Epithelial cell of proximal tubule (primary cell): ENCODE measurements around the gene MRC2. TPM values are rescaled to one million over a fixed set of nuclear protein-coding genes. Genes with fewer than 3 reads are reported as not detected.

Experiments
- DNase-seq: peaks from one replicate; pipeline ENCODE4 v3.0.0-alpha.2; 2011; ENCODE audit warnings: low read depth
- H3K4me3 ChIP-seq: 2 replicates; pipeline ENCODE4 v1.5.1; 2011; ENCODE audit warnings: low read depth, mild to moderate bottlenecking, low read length
- total RNA-seq: library from RNA; depleted of rRNA; stranded (reverse); fragments of >200 nt; gene quantifications from 2 replicates; pipeline ENCODE4 v1.2.3, GENCODE V29; 2015
- TF ChIP-seq, protein P1 (sequence below): conservative IDR thresholded peaks from 2 replicates; pipeline ENCODE4 v1.5.1; 2012; ENCODE audit warnings: low read depth, mild to moderate bottlenecking, low read length

The MRC2 gene
- total RNA-seq, 1 donor from 2014 or later = 50.4 TPM

DNA sequence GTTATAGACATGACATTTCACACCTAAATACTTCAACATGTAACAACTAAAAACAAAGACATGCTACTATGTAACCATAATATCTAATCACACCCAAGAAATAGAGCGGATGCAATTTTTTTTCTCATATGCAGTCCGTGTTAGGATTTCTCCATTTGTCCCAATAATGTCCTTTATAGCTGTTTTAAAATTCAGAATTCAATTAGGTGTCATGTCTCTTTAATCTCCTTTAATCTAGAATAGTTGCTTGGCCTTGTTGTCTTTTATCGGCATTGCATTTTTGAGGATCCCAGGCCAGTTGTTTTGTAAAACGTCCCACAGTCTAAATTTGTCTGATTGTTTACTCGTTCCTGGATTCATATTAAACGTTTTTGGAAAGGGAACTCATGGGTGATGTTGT is 14.5 kb downstream of the MRC2 start:
- no peak for DNase-seq
- H3K4me3 ChIP-seq = no peak overlapping the region
- TF ChIP-seq, protein P1, sequence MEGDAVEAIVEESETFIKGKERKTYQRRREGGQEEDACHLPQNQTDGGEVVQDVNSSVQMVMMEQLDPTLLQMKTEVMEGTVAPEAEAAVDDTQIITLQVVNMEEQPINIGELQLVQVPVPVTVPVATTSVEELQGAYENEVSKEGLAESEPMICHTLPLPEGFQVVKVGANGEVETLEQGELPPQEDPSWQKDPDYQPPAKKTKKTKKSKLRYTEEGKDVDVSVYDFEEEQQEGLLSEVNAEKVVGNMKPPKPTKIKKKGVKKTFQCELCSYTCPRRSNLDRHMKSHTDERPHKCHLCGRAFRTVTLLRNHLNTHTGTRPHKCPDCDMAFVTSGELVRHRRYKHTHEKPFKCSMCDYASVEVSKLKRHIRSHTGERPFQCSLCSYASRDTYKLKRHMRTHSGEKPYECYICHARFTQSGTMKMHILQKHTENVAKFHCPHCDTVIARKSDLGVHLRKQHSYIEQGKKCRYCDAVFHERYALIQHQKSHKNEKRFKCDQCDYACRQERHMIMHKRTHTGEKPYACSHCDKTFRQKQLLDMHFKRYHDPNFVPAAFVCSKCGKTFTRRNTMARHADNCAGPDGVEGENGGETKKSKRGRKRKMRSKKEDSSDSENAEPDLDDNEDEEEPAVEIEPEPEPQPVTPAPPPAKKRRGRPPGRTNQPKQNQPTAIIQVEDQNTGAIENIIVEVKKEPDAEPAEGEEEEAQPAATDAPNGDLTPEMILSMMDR = no peak

DNA sequence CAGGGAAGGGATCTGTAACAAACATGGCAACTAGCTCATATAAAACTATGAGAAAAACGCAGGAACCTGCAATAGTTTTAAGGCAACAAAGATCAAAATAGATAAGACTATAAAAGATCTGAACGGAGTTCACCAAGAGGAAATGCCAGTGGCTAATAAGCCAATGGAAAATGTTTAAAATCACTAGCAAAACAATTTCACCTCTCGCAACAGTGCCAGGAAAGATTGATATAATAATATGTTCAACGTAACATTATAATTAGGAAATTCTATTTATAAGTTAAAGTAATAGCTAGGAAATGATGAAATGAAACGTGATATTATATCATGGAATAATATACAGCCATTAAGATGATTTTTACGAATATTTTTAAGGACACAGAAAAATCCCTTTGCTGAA is 16.0 kb downstream of the MRC2 start:
- H3K4me3 ChIP-seq = no peak overlapping the region
- TF ChIP-seq, protein P1 = no peak
- DNase-seq = no peak

DNA sequence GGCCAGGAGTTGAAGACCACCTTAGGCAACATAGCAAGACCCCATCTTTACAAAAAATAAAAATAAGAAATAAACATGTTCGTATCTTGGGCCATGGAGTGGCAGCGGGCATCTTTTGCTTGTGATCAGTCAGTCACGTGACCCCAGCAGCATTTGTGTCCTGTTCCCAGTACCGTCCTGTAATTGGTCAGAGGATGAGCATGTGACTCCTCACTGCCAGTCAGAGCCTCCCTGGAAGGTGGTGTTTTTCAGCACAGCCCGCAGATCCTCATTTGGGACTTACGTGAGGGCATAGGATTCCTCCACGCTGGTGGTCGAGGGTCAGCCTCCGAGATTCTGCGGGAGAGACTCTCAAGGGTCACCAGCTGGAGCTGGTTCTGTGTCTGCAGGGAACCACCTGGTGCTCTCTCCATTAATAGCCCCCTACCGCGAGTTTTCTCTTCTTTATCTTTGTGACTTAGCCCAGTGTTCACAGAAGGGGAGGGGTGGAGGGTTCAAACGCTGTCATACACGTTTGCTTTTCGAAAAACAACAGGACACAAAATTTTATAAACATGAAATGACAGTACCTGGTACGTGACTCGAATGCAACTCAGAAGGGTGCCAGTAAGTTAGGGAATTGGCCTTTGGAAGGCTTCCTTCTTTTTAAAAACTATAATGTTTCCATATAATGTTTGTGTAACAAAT is 17.2 kb downstream of the MRC2 start:
- H3K4me3 ChIP-seq = no peak overlapping the region
- TF ChIP-seq, protein P1 = no peak
- no peak for DNase-seq

DNA sequence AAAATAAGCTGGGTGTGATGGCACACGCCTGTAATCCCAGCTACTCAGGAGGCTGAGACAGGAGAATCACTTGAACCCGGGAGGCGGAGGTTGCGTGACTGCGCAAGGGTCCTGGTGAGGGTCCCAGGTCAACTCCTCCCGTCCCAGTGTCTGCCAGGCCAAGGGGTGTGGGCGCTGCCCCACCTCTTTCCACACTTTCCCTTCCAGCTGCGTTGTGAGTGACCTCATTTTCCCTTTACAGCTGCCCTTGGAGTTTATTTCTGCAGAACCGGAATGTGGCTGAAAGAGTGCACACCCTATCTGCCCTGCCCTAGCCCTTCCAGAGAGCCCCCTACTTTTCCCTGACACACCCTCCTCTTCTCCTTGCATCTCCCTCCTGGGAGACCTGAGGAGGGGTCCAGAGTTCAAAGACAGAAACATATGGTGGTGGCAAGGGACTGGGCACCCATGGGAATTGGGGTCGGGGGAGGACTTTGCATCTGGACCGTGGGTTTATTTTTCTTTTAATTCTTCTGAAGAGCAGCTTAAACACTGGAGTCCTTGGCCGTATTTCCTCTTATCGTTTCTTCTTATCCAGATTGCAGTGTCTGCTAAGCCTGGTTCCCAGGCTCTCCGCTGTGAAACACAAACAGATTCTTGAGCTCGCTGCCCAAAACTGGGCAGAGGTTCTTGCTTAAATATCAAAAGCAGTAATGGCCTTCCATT is 20.9 kb downstream of the MRC2 start:
- H3K4me3 ChIP-seq = no peak overlapping the region
- no peak for DNase-seq
- TF ChIP-seq, protein P1 = no peak

DNA sequence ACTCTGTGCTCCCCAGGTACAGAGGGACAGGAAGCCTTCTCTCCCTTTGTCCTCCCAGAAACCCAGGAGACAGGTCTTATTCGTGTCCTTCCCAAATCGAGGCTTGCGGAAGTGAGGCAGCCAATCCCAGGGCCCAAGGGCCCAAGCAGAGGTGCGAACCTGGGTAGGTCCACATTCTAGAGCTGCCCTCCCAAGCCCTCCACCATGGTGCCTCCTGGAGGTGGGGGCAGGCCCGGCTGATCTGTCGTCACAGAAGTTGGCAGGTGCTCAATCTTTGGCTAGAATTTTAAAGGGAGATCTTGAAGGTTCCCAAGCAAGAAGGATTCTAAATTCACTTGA is 21.5 kb downstream of the MRC2 start:
- no peak overlapping the region for H3K4me3 ChIP-seq
- TF ChIP-seq, protein P1 = no peak
- DNase-seq = no peak

DNA sequence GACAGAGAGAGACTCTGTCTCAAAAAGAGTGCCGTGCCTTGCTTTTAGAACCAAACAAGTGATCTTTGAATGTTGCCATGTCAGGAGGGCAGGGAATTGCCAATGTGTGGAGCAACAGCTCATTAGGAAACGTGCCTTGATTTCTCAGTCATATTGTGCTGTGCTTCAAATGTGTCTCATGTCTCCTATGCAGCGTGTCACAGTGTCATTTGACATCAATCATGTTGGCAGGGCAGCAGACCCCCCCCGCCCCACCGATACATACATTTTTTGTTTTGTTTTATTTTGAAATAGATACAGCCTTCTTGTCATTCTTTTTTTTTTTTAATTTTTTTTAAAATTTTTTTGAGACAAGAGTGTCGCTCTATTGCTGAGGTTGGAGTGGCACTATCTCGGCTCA is 22.1 kb downstream of the MRC2 start:
- no peak for DNase-seq
- no peak overlapping the region for H3K4me3 ChIP-seq
- TF ChIP-seq, protein P1 = no peak

DNA sequence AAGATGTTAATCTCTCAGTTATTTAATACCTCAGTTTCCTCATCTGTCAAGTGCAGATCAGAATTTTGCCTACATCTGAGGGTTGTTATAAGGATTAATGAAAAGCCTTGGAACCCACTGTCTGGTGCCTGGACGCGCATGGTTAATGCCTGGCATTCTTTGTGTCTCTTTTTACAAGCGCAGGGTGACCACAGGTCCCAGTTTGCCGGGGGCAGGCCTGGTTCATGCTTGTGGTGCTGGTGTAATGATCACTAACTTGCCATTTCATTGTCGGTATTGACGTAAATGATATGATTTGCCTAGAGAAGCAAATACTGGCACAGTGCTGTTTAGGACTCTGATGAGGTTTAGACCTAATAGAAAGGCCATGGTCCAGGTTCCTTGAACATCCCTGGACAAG is 23.1 kb downstream of the MRC2 start:
- no peak overlapping the region for H3K4me3 ChIP-seq
- no peak for DNase-seq
- TF ChIP-seq, protein P1 = no peak
